ENCODE results near the gene SAMD4B. TPM values are rescaled to one million over a fixed set of nuclear protein-coding genes. Genes with fewer than 3 reads are reported as not detected.

Gene SAMD4B
- total and polyA plus RNA-seq, 9 of the 15 experiments (the other 6 are each of a cell fraction or from before 2014, with no cell fraction given) = 3.4 to 90.5 (median 38.0) TPM

GRCh38 chr19:39372047-39372802, 30.0 kb downstream of the SAMD4B start (continued):
- no peak for TF ChIP-seq ZBTB33 (CRISPR knock-in tag; IDR thresholded peaks at IDR 0.05)
- no peak for TF ChIP-seq POLR2A (conservative IDR thresholded peaks at IDR 0.05)
- no peak for TF ChIP-seq NFIX (CRISPR knock-in tag; IDR thresholded peaks at IDR 0.05; ENCODE audit: low read depth)
- TF ChIP-seq IFI16 (CRISPR knock-in tag; IDR thresholded peaks at IDR 0.05) = no peak
- no peak for TF ChIP-seq PTBP1 (IDR thresholded peaks at IDR 0.05; ENCODE audit: low read depth, low read length)
- no peak for TF ChIP-seq CHCHD3 (CRISPR knock-in tag; IDR thresholded peaks at IDR 0.05)
- no peak for TF ChIP-seq RERE (CRISPR knock-in tag; IDR thresholded peaks at IDR 0.05; ENCODE audit: borderline replicate concordance)
- no peak for TF ChIP-seq BRD4 (IDR thresholded peaks at IDR 0.05)
- no peak for TF ChIP-seq MTF1 (CRISPR knock-in tag; IDR thresholded peaks at IDR 0.05; ENCODE audit: borderline replicate concordance)

Data from K562 (cell line).